Measurements from ENCODE around the gene MYPN.

MYPN gene

DNA sequence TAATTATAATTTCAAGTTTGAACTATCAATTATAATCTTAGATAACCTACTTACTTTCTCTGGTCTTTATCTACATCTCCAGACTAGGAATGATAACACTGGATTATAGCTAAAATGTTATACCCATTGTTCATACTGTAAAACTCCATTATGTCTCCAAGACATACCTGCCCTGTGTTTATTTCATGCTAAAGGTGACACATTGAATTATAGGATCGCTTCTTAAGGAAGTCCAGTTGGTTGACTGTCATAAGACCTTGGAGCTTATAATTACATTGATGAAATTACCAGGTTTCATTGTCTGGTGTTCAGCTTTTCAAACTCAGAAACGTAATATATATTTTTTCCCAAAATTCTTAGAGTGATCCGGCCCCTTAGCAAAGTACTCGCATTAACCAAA, 18.7 kb upstream of the MYPN start:
- no peak for DNase-seq (ENCODE audit: low read depth)

DNA sequence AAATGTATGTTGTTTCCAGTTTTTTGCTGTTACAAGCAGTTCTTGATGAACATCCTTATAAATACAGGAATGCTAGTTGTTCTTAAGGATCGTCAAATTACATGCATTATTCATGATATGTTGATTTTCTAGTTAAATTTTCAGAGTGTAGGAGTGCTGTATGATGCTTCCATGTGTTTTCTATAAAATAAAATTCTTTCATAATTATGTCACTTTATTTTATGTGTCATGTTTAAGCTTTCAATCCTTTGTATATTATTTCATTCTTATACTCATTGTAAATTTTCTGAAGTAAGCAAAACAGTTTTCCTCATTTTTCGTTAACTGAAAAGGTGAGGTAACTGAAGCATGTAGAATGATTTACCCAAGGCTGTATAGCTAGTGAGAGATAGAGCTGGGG, 16.8 kb upstream of the MYPN start:
- DNase-seq (ENCODE audit: low read depth): no peak

- DNase-seq (ENCODE audit: low read depth): no peak
Measured at GRCh38 chr10:68095153-68095552, 14.1 kb upstream of the MYPN start.

DNA sequence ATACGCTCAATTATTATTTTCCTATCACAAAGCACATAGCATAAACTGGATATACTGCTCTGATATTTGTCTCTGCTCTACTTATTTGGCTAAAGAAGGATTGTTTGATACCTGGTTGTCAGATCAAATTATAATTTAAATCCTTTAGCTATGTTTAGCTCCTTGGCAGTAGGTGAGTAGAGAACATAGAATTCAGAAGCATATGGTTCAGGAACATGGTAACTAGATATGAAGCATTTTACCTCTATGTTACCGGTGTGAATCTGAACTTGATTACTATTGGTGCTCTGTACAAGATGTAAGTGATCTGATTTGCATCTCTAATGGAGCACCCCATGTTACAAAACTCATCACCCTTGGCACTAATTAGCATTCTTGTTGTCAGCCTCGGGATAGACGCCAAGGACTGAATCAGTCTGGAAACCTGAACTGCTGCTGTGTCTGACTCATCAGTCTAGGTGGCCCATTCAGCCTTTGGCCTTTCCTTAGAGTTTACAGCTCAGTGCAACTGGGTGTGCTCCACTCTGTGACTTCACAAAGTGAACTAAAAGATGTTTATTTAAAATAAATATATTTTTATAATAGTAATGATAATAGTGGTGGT, 12.3 kb upstream of the MYPN start:
- no peak for DNase-seq (ENCODE audit: low read depth)

GRCh38 chr10:68099736-68100135, 9.6 kb upstream of the MYPN start:
- no peak for DNase-seq (ENCODE audit: low read depth)

DNA sequence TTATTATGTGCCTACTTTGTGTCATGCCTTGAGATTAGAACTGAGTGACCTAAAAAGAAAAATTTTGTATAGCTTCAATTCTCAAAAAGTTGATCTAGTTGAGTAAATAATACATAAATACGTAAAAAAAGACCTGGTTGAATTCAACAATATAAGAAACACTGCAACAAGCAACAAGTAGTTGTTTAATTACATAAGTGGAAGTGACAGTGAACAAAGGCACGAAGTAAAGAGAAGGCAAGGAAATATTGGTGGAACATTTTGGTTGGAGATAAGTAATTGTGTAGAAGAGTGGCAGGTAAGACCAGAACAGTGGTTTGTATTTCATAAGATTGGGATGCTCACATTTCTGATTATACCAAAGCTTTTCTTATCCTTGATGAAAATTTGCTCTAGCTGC, 8.2 kb upstream of the MYPN start:
- no peak for DNase-seq (ENCODE audit: low read depth)

DNA sequence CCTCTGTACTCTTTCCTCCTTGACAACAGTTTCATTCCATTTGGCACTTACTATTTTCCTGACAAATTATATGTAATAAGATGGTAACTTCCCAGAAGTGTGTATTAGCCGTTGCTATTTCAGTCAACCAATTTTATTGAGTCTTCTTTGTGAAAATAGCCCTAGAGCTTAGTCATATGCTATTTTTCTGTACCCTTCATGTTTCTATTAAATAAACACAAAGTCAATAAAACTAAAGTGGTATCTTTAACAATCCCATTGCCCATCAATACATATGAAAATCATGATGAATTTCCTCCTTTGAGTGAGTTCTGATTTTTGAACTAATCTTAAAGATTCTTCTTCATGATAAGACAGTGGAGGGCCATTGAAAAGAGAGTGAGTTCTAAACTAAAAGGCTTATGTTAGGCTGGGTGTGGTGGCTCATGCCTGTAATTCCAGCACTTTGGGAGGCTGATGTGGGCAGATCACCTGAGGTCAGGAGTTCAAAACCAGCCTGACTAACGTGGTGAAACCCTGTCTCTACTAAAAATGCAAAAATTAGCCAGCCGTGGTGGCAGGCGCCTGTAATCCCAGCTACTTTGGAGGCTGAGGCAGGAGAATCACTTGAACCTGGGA, 5.9 kb upstream of the MYPN start:
- DNase-seq (ENCODE audit: low read depth): no peak

- DNase-seq (ENCODE audit: low read depth): no peak
Measured at GRCh38 chr10:68103901-68104300, 5.4 kb upstream of the MYPN start.

- no peak for DNase-seq (ENCODE audit: low read depth)
Measured at GRCh38 chr10:68105820-68106219, 3.5 kb upstream of the MYPN start.

DNA sequence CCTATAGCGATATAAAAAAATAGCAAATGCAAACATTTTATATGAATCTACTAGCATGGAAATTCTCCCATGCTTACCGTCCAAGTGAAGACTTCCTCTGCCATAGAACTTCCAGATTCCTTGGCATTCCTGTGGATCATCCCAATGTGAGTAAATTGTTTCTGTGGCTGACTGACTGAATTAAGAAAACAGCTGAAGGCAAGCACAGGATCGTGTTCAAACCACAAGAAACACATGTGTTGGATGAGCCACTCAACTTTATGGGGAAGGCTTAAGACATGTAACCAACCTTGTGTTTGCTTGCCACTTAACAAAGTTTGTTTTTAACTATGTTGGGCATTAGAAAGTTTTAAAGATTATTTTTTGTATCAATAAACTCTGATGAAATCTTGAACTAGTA, 2.6 kb upstream of the MYPN start:
- DNase-seq (ENCODE audit: low read depth): no peak

DNA sequence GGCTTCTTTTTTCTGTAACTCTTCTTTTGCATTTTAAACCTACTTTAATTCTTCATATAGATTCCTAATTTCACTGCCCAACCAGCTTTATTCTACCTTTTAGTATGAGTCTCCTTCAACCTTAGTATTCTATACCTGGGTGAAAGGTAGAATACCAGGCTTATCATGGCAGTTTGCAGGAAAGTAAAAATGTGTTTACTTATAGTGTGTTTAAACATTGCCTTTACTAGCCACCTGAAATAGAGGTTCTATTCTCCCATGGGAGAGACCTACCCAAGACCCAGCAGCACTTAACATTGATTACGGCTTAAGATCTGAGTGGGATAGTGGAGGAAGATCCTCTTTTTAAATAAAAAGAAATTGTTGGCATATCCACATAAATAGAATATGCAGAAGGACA, 1.6 kb upstream of the MYPN start:
- DNase-seq (ENCODE audit: low read depth): no peak

GRCh38 chr10:68108051-68108450, 1.2 kb upstream of the MYPN start:
- no peak for DNase-seq (ENCODE audit: low read depth)

DNA sequence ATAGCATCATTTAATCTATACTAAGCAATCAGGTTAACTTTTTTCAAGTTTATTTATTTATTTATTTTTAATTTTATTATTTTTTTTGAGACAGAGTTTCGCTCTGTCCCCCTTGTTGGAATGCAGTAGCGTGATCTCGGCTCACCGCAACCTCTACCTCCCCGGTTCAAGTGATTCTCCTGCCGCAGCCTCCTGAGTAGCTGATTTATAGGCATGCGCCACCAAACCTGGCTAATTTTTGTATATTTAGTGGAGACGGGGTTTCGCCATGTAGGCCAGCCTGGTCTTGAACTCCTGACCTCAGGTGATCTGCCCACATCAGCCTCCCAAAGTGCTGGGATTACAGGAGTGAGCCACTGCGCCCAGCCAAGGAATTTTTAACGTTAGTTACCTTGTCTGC, 635 bp upstream of the MYPN start:
- DNase-seq (ENCODE audit: low read depth): no peak

- DNase-seq (ENCODE audit: low read depth): no peak
Measured at GRCh38 chr10:68110027-68110426, 739 bp downstream of the MYPN start.

- DNase-seq (ENCODE audit: low read depth): no peak
Measured at GRCh38 chr10:68111584-68111983, 2.3 kb downstream of the MYPN start.

DNA sequence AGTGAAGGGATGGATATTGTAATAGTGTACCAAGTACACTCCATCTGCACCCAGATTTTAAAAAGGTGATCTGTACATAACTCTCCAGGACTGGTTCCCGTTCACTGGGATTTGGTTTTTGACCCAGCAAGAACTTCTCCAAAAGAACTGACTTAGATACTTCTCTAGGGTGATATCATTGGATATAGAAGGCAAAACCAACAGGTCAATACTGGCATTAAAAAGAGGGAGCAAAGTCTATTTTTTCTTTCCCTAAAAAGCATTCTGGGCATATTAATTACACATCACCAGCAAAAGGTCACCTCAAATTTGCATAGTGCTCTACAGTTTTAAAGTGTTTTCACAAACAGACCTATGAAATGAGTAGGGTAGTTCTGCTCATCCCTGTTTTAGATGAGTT, 3.5 kb downstream of the MYPN start:
- no peak for DNase-seq (ENCODE audit: low read depth)

DNA sequence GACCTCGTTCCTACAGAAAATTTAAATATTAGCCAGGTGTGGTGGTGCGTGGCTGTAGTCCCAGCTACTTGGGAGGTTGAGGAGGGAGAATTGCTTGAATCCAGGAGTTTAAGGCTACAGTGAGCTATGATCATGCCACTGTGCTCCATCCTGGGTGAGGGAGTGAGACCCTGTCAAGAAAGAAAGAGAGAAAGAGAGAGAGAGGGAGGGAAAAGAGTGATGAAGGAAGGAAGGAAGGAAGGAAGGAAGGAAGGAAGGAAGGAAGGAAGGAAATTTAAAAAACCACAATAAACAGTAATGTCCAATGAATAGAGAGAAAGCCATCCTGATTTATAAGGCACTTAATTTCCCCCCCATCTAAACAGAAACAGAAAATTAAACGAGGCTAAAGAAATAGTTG, 9.4 kb downstream of the MYPN start:
- no peak for DNase-seq (ENCODE audit: low read depth)

GRCh38 chr10:68121020-68121743, 11.9 kb downstream of the MYPN start:
- DNase-seq (ENCODE audit: low read depth): no peak

DNA sequence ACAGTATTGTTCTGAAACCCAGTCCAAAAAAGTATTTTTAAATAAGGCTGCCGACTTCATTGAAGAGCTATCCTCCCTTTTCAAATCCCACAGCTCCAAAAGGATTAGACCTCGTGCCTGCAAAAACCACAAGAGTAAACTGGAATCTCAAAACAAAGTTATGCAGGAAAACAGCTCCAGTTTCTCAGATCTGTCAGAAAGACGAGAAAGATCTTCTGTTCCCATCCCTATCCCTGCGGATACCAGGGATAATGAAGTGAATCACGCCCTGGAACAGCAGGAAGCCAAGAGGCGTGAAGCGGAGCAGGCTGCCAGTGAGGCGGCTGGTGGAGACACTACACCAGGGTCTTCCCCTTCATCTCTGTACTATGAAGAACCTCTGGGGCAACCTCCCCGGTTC, 12.6 kb downstream of the MYPN start:
- no peak for DNase-seq (ENCODE audit: low read depth)

DNA sequence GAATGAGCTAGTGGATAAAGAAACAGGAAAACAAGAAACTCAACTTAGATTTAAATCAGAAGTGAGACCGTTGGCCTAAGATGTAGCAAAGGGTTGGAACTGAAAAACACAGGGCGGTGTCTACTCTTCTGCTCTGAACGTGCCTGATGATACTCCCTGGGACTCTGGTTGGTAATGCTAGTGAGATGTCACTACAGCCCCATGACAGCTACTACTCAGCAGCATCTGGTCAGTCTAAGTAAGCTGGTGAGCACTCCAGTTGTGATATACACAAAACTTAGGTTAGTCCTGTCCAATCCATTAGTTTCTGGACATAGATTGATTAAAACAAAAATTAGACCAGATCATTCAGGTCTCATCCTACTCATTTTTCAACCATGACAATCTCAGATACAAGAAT, 15.4 kb downstream of the MYPN start:
- no peak for DNase-seq (ENCODE audit: low read depth)

DNA sequence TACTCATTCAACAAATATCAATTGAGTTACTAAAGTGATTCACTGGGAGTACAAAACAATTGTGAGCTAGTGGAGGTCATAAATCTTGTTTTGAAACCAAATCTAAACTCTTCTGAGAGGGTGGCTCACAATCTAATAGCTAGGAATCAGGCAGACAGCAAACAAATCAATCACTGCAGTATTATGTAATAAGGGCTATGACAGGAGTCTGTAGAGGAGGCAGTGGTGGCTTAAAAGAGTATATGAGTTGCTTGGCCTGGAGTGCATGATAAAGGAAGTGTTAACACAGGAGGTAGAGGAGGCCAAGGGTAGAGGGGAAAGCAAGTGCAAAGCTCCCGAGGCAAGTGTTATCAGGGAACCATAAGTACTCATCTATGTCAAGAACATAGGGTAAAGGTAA, 16.5 kb downstream of the MYPN start:
- DNase-seq (ENCODE audit: low read depth): no peak

DNA sequence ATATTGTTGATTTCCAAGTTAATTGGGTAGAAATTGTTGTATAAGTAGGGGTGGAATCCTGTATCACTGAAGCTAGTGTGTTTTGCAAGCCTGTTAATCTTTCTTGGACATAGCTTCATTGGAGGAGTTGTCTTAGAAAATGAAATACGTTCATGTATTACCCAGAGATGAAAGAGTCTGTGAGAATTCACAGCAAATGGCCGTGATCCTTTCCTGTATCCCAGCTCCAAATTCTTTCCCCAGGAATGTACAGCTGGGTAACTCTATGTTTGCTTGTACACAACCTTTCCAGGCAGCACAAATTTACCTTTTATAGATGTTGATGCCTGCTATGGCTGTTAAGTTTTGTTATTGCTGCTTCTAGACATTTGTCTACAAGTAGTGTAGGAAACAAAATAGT, 18.7 kb downstream of the MYPN start:
- no peak for DNase-seq (ENCODE audit: low read depth)

GRCh38 chr10:68132391-68132790, 23.1 kb downstream of the MYPN start:
- no peak for DNase-seq (ENCODE audit: low read depth)

GRCh38 chr10:68133523-68133922, 24.2 kb downstream of the MYPN start:
- DNase-seq (ENCODE audit: low read depth): no peak

Measured in stimulated activated CD8-positive, alpha-beta memory T cell treated with anti-CD3 and anti-CD28 coated beads, Interleukin-12 subunit alpha, Interleukin-12 subunit beta, amount 100 ng/mL, for 4 hours (primary cell).